ENCODE results near the gene NOL3.

The NOL3 gene

DNA sequence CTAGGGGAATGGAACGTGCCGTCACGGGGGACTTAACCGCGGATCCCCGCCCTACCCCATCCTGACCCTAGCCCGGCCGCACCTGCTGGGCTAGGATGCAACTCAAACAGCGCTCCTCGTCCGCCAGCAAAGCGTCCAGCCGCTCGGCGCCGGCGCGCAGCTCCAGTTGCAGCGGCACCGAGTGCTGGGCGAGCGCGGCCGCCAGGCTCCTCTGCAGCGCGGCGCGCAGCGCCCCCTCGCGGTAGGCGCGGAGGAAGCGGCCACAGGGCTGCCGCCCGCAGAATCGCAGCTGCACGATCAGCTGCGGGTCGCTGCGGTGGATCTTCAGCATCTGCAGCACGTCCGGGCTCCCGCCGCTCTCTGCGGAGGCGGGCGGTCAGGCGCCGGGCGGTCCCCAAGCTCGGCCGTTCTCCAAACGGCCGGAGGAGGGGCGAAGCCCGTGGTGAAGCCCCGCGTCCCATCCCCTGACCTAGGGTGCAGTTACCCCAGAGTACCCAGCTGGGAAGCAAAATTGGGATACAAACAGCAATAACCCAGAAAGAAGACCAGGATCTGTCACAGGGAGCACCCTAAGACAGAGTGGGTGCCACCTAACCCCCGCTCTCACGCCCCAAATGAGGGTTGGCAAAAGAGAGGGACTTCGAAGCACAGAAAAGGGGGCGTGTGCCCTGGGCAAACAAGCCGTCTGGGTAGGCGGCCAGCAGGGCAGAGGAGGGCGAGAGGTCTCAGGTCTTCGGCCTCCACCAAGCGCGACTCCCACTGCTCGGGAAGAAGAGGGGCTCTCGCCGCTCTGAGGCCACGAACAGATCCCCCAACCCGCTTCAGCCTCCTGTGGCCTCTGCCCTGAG, 14.8 kb upstream of the NOL3 start:
- DNase-seq: peak; percentile 35 to 52

DNA sequence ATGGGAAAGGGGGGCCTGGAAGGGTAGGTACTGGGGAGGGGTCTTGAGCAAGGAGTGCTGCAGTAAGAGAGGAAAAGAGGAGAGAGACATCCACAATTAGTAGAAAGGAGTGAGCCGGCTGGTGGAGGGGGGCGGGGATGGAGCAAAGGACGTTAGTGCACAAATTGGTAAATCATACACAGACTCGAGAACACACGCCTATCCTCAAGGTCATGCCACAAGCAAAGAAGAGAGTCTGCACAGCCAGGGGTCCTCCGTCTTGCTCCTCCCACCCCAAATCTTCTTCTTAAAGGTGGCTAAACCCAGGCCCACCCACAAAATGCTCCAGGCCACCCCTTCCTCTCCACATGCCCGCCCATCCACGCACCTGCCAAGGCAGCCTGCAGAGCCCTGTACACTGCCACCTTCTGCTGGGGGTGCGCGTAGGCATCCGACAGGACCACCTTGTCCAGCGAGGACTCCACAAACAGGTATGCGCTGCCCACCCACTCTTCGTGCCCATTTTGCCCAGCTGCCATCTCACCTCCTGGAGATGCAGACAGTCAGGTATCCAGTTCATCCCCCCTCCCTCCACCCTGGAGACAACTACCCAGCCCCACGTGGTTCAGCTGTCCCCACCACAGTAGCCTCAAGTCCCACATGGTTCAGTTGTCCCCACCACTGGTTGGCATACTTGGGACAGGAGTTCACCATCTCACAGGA, 14.0 kb upstream of the NOL3 start:
- DNase-seq: no peak

DNA sequence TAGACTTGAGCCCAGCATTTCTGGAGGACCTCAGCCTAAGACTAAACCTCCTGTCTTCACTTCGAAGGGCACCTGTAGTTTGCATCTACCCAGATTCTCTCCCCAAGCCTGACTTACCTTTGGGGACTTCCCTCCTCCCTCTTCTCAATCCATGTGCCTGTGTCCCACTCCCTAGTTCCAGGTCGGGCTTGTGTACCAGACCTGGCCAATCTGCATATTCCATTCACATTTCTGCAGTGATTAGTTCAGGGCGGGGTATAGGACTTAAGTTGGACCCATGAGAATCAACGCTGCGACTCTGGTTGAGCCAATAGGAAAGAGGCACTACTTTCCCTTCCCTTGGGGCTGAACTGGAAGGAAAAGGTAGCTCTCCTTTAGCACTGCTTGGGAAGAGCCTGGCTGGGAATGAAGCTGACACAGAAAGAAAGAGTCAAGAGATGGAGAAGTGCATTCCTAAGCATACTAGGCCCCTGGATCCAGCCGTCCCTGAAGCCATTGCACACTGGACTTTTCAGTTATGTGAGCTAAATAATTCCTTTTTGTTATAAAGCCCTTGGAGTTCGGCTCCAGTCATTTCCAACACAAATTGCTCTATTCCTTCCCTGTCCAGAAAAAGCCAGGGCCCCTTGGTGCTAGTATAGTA, 13.1 kb upstream of the NOL3 start:
- DNase-seq: no peak

DNA sequence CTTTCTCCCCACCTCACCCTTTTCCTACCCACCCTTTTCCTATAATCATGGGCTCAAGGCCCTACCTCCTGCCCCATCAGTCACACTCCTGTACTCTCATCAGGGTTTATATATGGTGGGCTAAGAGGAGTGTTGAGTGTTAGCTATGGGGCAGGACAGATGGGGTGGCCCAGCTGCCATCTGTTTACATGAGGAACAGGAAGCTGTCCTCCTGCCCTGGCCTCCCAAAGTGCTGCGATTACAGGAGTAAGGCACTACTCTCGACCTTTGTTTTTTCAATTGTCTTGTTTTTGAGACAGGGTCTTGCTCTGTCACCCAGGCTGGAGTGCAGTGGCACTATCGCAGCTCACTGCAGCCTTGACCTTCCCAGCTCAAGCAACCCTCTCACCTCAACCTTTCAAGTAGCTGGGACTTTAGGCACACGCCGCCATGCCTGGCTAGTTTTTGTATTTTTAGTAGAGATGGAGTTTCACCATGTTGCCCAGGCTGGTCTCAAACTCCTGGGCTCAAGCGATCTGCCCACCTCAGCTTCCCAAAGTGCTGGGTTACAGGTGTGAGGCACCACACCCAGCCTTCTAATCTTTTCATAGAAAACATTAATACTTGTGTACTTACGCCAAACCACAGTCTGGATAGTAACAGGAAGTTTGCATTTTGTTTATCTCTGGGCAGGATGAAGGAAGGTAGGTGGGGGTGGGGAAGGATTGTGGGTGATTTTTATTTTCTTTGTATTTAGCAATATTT, 12.3 kb upstream of the NOL3 start:
- DNase-seq: no peak

DNA sequence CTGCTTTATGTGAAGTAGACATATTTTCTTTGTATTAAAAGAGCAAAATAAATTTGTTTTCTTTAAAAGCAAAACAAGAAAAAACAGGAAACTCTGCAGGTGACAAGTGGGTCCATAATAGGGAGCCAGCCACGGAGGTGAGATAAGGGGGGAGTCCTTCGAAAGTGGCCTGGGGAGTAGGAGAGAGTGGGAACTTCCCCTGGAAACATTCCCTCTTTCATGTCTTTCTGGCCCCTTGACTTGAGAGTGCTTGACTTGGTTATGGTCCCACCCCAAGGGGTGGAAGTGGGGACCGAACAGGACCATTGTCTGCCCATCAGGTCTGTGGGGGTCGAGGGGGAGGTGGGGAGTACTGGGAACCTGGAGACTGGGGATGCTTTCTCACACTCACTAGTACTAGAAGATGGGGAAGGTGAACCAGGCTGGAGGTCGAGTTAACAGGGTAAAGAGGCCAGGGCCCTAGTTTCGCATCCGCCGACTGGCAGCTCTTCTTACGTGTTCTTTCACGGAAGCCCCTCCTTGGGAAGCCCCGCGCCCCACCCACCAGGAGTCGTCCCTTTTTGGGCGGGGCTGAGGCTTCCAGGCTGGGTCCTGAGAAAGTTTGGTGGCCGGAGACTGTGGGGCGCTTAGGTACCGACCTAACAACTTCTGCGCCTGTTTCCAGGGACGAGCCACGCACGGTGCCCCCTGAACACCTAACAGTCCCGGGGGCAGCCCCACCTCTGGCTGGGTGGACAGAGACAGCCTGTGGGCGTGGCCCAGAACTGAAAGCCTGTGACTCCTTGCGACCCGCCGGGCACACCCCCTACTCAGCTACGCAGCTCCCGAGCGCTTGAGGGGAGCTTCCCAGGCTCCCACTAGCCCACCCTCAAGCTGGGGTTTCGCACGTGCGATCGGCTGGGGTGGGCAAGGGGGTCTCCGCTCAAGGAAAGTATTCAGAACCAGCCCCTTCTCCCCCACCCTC, 11.4 kb upstream of the NOL3 start:
- no peak for DNase-seq

DNA sequence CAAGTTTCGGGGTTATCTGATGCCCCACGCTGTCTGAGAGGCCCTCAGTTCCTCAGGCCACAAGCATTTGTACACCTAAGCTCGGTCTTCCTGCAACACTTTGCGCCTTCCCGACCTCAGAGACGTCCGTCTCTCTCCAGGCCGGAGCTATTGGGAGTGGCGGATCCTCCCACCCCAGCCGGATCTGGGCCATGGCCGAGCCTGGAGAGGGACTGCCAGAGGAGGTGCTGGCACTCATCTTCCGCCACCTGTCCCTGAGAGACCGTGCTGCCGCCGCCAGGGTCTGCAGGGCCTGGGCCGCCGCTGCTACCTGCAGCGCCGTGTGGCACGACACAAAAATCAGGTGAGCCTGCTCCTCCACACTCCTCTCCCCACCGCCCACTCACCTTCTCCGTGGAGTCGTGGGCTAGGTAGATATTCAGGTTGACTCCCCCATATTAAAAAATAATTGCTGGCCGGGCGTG, 8.7 kb upstream of the NOL3 start:
- no peak for DNase-seq

DNA sequence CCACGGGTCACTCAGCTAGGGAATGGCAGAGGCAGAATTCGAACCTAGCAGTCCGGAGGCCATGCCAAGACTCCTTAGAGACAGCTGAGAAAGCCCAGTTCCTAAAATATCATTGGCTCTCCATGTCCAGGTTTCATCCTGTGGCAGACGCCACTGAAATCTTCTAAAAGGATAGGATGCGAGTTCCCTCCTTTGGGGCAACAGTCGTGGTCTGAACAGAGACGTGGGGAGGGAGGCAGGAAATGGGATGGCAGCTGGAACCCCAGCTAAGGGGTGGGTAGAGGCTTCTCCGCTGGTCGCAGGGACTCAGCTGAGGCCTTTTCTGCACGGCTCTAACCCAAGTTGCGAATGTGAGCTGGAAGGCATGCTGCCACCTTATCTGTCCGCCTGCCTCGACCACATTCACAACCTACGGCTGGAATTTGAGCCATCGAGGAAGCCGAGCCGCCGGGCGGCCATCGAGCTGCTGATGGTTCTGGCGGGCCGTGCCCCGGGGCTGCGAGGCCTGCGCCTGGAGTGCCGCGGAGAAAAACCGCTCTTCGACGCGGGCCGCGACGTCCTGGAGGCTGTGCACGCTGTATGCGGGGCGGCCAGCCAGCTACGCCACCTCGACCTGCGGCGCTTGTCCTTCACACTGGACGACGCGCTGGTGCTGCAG, 7.7 kb upstream of the NOL3 start:
- no peak for DNase-seq

DNA sequence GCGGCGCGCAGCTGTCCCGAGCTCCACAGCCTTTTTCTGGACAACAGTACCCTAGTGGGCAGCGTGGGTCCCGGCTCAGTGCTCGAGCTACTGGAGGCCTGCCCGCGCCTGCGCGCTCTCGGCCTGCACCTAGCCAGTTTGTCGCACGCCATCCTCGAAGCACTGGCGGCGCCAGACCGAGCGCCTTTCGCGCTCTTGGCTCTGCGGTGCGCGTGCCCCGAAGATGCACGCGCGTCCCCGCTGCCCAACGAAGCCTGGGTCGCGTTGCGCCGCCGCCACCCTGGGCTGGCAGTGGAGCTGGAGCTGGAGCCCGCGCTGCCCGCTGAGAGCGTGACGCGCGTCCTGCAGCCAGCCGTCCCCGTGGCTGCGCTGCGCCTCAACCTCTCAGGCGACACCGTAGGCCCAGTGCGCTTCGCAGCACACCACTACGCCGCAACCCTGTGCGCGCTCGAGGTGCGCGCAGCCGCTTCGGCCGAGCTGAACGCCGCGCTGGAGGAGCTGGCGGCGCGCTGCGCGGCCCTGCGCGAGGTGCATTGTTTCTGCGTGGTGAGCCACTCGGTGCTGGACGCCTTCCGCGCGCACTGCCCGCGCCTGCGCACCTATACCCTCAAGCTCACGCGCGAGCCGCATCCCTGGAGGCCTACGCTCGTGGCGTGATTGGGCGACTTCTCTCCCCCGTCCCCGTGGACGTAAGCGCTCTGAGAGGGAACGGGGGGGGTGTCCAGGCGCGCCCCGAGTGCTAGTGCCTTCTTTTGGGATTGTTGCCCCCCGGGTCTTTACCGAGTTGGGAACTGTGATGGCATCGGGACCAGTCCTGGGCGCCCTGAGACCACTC, 7.0 kb upstream of the NOL3 start:
- DNase-seq: no peak

DNA sequence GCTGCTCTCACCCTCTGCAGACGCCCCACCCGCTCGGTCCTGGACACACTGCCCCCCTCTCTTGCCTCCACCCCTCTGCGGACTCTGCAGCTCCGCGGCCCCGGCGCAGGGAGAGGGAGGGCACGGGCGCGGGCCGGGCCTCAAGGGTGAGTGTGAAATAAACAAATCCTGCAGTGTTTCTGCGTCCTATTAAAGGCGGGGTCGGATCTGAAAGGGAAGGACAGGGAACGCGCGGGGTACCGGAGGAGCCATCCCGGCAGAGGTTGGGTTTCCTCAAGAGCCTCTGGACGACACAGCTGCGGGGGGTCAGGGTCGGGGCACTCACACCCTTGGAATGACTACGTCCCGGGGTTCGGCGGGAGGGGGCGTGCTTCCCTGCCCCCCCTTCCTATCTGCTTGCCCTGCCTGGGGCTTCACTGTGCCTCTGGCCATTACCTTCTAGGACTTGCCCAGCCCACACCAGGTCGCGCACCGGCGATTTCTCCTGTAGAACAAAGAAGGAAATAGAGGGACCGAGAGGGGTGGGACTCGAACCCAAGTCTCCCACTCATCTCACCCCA, 6.3 kb upstream of the NOL3 start:
- DNase-seq: no peak

DNA sequence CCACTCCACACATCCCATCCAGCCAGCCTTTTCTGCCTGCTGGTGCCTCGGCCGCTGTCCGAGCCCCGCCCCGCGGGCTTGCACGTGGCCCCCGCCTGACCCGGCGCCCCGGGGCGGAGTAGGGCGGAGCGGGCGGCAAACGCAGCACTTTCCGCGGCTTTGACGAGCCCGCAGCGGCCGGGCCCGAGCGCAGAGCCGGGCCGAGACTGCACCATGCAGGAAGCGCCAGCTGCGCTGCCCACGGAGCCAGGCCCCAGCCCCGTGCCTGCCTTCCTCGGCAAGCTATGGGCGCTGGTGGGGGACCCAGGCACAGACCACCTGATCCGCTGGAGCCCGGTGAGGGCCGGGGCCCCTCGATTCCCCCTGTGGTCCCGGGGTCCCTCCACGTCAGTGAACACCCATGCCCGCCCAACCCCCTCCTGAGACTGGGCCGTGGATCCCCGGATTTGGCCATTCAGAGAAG, 5.7 kb upstream of the NOL3 start, which contains the start of gene HSF4:
Gene HSF4 (plus strand): TSS at position 147 of the 463 bp plus-strand sequence. CDS start 67 bp downstream, at position 214.
- DNase-seq: no peak

DNA sequence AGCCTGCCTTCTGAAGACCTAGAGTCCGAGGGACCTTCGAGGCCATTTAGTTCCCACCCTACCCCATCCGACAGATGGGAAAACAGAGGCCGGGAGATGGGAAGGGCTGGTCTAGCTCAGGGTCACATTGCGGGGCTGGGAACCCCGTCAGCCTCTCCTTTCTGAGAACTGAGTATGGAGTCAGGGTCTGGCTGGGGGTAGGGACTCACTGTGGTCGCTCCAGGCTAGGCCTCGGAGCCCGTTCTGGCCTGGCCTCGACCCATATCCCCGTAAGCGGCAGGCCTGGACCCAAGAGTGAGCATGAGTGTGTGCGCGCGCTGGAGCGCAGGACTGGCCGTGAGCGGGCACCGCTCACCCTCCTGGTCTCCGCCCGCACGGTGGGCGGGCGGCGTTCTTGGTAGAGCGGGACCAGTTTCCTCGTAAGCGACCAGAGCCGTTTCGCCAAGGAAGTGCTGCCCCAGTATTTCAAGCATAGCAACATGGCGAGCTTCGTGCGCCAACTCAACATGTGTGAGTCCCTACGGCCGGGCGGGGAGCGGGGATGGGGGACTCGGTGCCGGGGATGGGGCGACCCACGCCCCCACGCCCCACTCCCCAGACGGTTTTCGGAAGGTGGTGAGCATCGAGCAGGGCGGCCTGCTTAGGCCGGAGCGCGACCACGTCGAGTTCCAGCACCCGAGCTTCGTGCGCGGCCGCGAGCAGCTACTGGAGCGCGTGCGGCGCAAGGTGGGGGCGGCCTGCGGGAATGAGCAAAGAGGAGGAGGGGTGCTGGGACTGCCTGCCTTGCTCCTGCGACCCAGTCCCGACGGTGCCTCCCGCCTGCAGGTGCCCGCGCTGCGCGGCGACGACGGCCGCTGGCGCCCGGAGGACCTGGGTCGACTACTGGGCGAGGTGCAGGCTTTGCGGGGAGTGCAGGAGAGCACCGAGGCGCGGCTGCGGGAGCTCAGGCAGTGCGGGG, 4.9 kb upstream of the NOL3 start:
- no peak for DNase-seq

DNA sequence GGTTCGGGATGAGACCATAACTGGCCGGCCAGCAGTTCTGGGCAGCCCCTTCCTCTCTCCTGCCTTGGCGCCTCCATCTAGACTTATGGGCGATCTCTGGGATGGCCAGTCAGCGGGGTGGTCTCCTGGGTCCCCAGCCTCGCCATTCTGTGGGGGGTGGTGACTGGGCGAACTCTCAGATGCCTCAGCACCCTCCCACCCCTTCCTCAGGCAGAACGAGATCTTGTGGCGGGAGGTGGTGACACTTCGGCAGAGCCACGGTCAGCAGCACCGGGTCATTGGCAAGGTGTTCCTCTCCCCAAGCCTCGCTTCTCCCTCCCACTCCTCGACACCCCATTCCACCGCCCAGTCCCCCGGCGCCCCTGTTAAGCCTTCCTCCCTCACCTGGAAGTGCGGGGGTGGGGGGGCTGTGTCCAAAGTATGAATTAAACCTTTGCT, 4.2 kb upstream of the NOL3 start:
- DNase-seq: no peak

DNA sequence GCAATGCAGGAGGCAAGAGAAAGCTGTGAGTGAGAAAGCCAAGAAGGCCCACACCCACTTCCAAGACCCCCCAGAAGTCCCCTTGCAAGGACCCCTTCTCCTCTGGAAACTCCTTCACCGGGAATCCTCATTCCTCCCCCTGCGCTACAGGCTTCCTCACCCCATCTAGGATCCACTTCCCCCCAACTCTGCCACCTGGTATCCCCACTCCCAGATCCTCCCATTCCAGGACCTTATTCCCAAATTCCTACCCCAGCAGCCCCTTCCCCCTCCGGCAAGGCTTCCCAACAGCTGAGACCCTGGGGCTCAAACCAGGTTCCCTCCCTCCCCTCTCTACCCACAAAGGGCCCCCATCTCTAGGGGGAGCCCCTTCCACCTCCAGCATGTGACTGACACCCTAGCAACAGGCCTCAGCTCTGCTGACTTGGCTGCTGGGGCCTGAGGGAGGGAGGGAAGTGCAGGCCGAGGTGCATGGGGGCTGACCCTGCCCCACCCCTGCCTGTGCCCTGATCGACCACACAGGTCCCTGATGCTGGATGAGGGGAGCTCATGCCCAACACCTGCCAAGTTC, 3.7 kb upstream of the NOL3 start:
- DNase-seq: no peak

DNA sequence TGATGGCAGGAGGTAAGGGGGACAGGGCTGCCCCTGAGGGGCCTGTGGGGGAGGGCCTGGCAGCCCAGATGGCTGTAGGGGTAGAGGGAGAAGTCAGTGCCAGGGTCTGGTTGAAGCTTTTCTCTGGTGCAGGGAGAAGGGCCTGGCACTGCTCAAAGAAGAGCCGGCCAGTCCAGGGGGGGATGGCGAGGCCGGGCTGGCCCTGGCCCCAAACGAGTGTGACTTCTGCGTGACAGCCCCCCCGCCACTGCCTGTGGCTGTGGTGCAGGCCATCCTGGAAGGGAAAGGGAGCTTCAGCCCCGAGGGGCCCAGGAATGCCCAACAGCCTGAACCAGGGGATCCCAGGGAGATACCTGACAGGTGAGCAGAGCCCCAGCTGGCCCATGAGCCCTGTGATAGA, 2.8 kb upstream of the NOL3 start:
- DNase-seq: no peak

DNA sequence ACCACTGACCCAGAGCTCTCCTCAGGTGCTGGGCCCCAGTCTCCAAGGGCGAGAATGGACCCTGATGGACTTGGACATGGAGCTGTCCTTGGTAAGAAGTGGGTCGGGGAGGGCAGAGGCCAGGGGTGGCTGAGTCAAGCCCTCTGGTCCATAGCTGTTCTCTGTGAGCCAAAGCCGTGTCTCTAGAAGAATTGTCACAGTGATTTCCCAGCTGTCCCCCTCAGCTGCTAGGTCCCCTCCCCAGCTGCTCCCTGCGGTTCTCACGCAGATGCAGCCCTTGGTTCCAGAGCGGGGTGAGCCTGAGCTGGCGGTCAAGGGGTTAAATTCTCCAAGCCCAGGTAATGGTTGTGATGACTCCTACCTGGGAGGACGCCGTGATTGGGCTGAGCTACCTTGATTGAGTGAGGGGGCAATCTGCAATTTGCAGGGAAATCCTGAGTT, 1.3 kb upstream of the NOL3 start:
- no peak for DNase-seq

DNA sequence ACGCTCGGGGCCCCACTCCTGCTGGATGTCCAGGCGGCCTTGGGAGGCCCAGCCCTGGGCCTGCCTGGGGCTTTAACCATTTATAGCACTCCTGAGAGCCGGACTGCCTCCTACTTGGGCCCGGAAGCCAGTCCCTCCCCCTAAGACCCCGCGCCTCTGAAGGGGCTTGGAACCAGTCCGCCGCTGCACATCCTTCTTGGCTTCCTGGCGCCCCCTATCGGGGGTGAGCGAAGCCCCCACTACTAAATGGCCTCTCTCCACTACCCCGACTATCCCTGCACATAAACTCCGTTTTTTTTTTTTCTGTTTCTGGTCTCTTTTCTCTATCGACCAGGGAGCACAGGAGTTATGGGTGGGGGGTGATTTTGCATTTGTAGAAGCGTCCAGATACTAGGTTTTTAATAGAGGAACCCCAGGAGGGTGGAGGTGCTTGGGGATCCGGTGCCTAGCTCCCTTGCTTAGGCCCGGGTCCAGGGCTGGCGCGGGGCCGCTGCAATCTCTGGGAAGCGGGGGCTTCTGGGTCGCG, 633 bp upstream of the NOL3 start:
- DNase-seq: peak in 1 of 2 experiments; percentile 21

DNA sequence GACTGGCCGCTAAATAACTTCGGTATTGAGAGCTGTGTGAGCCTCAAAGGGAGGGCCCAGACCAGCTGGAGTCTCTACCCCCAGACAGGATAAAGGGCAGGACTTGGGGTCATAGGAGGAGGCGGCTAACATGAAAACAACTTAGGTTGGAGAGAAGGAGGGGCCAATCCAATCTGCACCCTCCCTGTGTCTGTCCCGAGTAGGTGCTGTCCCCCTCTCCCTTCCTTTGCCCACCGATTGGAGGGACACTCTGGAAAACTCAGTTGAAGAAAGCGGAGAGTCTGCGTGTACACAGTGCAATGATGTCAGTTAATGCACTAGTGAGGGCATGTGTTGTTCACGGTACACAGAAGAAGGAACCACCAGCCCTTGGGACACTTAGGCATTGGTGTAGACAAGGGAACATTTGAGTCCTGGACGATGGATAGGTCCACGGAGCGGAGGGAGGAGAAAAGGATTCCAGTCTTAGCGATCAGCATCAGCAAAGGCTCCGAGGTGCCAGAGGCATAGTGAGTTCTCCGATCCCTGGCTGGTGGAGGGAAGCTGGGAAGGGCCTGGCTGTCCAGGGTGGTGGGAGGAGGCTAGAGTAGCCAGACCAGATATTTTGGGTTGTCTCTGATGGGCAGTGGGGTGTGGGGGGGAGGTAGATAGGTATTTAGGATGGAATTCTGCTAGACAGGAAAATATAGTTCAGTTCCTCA, 761 bp downstream of the NOL3 start:
- no peak for DNase-seq
